GM18517 (cell line): Measurements from ENCODE around the gene CHRDL2.

Experiments
- ATAC-seq: cut with Tn5 transposase; IDR thresholded peaks from one replicate; pipeline ENCODE4 v1.9.1; 2021; ENCODE audit warnings: mild to moderate bottlenecking, moderate library complexity; ENCODE audit not compliant: unreplicated experiment

CHRDL2 gene

DNA sequence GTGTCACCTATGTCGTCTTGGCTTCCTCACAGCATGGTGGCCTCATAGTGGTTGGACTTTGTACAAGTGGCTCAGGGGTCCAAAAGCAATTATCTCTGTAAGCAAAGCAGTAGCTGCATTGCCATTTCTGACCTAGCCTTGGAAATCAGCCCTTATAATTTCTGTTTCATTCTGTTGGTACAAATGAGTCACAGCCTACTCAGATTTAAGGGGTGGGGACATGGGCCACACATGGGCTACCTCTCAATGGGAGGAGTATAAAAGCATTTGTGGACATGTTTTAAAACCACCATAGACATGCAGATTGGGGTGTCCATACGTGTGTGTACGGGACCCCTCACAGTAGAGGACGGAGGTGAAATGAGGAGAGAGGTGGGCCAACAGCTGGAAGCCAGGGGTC, 41.6 kb downstream of the CHRDL2 start:
- ATAC-seq = no peak

DNA sequence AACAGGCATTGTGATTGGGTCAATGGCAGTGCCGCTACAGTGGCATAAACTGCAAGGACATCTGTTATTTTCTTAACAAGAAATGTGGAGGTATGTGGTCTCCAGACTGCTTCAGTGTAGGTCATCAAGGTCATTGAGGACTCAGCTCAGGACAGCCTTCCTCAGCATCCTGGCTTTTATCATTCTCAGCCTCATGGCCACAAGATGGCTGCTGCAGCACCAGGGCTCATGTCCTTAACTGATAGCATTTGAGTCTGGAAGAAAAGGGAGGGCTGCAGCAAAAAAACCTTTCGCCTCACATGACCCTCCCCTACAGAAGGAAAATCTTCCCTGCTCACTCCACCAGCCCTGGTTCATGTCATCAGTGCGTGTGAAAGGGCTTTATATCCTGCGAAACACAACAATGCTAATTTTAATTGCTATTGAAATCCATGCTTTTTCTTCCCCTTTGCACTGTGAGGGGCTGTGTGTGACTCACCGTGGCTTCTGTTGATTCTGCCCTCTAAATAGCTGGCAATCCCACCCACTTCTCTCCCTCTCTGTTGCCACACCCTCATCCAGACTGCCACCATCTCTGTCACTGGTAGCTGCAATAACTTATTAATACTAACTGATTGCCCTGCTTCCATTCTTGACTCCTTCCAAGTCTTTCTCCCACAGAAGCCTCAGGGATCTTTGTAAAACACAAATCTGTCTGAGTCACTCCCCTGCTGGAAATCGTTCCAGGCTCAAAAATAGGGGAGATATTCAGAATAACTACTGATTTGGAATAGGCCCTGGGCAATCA, 43.8 kb downstream of the CHRDL2 start:
- ATAC-seq = no peak

DNA sequence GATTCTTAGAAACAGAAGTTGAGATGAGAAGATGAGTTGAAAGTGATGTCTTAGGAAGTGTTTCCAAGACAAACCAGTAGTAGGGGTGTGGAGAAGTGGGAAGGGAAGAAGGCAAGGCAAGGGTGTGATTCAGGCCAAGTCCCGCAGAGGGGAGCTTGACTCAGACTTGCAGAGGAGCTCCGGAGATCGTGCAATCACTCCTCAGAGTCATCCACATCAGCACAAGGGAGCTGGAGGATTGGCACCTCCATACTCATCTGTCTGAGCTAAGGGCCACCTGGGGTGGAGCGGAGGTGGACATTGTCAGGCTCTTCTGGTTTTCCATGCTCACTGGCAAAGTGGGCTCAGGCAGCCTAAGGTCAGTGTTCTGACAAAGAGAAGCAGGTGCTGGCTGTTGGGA, 44.4 kb downstream of the CHRDL2 start:
- no peak for ATAC-seq

DNA sequence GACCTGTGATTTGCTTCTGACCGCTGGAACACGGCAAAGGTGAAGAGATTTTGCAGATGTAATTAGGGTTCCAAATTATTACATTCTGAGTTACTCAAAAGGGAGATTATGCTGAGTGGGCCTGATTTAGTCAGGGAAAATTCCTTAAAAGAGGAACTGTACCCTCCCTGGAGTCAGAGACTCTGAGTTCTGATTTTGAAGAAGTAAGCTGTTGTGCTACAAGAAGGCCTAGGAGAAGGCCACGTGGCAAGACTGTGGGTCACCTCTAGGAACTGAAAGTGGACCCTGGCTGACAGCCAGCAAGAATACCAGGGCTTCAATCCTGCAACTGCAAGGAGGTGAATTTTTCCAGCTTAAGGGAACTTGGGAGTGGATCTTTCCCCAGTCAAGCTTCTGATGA, 45.3 kb downstream of the CHRDL2 start:
- ATAC-seq = no peak

DNA sequence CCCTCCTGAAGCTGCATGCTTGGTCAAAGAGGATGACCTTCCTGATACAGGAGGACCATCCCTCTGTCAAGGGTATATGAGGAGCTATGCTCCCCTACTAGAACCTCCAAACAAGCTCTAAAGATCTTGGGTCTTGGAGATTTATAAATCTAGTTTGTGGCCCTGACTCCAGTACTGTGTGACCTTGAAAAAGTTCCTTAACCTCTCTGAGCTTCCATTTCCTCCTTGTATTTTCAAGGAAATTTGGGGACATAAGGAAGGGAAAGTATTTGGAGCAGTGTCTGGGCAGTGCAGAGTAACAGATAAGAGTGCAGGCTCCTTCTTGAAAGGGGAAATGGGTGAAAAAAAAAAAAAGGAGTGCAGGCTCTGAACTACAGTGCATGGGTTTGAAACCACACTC, 45.9 kb downstream of the CHRDL2 start:
- no peak for ATAC-seq

DNA sequence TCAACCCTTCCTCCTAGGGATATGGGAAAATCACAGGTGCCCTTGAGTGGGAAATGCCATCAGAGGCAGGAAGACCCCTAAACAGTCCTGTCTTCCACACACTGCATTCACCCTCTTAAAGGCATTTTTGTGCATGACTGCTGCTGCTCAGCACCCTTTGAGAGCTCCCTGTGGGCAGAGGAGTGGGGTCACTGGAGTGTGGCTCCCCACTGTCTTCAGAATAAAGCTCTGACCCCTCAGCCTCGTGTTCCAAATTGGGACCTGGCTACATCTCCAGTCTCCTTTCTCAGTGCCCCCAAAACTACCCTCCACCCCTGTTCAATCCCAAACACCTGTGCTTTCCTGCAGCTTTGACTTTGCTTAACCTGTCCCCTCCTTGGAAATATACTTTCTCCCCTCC, 46.6 kb downstream of the CHRDL2 start:
- no peak for ATAC-seq

DNA sequence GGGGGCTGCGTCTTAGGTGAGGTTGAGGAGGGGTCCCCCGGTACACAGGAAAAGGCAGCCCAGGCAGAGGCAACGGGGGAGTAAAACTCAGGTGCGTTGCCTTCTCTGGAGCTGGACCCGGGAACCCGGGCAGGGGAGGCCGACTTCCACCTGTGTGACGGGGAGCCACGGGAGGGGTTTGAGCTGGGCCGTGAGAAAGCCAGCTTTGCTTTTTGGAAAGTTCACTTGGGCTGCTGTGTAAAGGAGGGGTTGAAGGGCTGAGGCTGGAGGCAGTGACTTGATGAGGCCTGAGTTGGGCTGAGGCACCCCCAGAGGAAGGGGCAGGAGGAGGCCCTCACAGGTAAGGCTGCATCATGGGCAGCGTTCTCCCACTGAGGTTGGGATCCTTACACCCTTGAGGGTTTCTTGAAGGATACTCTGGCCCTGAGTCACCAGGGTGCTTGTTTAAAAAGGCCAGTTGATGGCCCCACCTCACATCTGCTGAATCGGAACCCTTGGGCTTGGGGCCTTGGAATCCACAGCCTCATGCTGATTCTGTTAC, 47.2 kb downstream of the CHRDL2 start:
- no peak for ATAC-seq

DNA sequence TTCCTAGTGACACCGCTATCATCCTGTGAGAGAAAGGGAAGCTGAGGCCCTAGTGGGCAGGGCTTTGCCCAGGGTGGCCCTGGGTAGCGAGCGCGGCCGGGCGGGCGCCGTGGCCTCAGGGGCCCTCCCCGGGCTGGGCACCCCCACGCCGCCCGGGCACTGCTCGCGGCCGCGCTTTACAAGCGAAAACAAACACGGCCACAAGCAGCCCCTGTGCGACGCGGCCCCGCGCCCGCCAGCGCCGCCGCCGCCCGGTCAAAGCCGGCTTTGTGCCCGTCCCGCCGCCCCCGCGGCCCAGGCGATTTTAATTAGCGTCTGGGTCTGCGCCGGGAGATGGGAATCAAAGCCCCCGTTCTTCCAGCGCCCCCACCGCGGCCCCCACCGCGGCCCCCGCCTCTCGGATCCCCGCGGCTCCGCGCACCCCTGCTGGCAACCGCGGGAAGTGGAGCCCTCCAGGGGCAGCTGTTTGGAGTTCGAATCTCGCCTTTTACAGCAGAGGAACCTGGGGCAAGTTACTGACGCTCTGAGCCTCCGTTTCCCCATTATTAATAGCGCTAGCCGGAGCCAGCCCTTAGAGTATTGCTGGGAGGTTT, 47.9 kb downstream of the CHRDL2 start:
- no peak for ATAC-seq

DNA sequence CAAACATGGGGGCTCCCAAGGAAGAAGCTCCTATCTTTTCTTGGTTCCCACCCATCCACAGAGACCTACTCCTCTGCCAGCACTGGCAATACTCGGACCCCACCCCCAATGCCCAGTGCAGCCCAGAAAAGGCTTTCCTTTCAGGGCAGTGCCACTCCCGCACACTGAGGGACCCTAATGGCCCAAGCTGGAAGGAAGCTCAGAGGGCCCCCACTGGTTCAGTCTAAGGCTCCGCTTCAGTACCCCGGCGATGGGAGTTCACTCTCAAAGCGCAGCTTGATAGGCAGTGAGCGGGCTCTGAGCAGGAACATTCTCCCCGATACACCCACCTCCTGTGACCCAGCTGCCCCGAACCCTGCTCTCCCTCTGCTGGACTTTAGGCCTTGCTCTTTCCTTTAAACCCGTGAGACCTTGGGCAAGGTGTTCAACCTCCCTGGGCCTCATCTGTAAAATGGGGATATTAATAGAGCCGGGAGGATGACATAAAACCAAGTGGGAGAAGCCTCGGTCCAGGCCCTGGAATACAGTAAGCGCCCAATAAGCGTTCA, 48.4 kb downstream of the CHRDL2 start:
- ATAC-seq = no peak

DNA sequence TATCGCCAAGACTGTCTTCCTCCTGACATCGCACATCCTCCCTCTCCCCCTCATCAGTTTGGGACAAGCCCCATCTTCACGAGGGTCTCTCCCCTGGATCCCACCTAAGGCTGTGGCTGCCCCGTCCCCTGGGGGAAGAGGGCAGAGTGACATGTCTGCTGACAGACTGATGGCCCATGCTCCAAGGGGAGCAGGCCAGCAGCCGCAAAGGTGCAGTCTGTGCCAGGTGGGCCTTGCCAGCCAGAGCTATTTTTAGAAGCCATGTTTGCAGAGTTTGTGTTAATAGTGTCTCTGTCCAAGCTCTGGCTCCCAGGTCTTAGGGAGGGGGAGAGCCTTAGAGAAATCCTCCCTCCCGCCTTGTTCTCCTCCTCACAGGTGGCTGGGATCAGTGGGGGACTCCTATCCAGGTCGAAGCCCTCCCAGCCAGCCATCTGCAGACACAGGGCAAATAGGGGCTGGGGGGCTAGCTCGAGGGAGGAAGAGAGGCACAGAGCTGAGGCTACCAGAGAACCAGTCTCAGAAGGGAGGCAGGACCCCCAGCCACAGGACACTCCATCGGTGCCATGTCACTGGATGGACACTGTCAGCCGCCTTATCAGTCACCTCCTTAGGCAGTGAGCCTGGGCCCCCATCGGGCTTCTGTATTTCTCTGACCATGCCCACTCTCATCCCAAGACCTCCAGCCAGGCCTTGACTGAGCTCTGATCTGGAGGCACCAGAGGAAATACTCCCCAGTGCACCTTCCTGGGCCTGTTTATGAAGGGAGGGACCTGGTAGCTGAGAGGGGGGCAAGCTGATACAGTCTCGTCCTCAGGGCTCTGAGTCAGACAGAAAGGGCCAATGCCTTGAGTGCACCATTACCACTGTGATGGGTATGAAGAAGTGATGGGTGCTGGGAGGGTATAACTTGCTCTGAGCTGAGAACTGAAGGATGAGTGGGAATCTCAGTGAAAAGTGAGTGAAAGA, 49.3 kb downstream of the CHRDL2 start:
- no peak for ATAC-seq

DNA sequence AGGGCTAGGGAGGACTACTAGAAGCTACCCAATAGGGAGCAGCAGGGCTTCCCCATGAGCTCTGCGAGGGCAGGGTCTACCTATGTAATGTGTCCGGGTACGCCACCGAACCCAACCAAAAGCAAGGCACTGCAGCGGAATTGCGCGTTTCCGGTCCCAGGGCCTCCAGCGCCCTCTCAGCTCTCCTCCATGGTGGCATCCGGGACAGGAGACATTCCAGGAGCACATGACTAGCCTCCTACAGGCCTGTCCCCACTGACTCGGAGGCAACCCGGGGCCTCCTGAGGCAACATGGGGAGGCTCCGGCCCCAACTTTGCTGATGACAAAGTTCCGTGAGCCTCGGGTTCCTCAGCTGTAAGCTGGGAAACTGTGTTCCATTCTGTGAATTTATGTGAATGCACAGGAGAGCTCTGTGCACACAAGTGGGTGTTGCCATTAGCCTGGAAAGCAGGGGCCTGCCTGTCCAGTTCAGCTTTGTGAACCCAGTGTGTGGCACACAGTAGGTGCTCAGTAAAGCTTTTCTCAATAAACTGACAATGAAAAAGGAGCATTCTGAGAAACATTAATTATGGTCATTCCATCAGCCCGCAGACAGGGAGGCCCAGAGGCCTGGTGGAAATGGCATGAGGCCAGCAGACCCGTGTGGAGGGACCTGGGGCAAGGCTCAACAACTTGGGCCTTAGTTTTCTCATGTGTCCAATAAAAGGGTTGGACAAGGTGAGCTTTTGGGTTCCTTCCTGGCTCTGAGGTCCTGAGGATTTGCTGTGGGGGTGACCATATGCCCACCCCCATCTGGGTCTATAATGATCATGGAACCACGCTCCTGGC, 50.3 kb downstream of the CHRDL2 start:
- no peak for ATAC-seq

DNA sequence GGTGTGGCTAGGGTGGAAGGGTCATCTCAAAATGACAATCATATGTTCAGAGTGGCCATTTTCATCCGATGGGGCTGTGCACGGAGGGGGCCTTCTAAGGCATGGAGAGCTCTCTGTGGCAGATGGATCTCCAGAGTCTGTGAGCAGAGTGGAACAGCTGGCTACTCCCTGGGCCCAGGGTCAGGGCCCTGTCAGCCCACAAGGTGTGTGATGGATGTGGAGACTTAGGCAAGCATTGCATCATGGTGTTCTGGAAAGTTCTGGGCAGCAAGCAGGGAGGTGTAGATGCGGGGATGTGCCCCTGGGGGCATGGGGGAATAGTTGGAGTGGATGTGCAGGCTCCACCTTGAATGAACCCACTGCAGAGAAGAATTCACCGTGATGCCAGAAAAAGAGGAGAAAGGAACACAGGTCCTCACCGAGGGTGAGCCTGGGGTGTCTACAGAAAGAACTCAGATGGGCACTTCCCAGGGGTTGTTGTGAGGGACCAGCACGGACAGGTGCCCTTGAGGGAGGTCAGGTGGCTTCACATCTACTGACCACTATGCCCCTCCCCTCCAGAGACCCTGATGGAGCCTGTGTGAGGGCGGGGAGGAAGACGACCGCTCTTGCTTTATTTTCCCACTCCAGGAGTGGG, 51.1 kb downstream of the CHRDL2 start:
- no peak for ATAC-seq

DNA sequence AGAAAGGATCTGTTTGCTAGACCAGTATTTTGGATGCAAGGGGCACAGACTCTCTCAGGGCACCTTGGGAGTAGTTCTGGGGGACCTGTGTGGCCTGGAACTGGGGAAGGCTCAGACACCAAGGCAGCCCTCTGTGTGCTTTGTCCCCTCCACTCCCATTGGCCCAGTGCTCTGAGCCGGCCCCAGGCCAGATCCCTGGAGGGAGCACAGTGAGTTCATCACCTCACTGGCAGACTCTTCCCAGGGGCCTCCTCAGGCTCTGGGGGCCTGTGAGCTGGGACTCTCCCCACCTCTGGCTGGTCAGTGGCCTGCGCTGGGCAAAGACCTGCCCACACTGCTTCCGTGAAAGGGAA, 51.7 kb downstream of the CHRDL2 start:
- no peak for ATAC-seq

DNA sequence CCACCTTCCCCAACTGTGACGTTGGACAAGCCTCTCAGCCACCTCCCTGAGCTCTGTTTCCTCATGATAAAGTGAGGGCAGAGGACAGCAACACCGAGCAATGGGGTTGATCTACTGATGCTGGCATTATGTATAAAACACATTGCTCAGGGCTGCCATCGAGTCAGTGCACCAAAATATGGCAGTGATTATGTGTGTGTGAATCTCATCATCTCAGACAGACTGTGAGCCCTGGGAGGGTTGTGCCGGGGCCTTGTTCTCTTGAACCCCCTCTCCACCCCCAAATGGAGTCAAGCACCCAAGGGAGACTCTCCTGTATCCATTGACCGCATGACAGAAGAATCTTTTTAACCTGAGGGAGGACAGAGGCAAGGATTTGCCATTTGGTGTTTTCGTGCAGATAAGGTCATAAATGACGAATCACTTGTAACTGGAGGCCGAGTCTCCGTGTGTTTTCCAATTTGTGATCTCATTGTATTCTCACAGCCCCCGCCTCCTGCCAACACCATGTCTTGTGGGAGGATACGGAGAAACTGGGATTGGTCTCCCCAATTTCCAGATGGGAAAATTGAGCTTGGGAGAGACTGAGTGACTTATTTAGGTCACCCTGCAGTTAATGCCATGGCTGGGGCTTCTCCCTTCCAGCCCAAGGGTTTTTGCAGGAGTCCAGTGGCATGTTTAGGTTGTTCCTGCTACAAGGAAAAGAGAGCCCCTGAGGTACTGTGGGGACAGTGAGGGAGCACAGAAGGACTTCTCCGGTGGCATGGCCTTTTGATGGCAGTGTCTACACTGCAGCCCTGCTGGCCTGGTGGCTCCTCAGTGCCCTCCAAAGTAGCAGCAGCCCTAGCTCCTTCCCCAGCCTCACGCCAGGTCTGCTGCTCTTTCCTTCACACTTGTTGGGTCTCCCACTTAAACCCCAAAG, 52.4 kb downstream of the CHRDL2 start:
- ATAC-seq = no peak

DNA sequence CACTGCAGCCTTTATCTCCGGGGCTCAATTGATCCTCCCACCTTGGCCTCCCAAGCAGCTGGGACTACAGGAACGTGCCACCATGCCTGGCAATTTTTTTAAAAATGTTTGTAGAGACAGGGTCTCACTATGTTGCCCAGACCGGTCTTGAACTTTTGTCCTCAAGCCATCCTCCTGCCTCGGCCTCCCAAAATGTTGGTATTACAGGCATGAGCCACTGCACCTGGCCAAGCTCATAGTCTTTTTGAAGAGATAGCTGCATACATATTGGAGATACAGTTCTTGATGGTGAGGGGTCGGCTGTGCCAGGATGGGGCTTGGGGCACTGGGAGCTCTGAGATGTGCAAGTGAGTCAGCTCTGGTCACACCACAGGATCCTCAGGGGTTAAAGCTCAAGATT, 53.2 kb downstream of the CHRDL2 start:
- ATAC-seq = no peak

DNA sequence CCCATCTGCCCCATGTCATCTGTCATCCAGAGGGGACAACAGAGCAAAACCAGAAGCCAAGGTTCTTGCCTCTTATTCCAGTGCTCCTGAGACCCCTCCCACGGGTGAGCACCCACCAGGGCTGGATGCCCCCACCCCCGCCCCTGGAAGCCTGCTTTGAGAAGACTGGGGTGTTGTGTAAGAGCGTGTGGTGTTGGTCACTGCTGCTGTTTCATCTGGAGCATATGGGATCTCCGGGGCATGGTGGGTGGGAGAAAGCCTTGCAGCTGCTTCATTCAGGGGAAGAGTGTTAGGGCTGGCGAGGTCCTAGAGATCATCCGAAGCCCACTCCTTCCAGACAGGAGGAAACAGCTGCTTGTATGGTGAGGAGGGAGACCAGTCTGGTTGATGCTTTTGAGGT, 54.1 kb downstream of the CHRDL2 start:
- ATAC-seq = no peak

DNA sequence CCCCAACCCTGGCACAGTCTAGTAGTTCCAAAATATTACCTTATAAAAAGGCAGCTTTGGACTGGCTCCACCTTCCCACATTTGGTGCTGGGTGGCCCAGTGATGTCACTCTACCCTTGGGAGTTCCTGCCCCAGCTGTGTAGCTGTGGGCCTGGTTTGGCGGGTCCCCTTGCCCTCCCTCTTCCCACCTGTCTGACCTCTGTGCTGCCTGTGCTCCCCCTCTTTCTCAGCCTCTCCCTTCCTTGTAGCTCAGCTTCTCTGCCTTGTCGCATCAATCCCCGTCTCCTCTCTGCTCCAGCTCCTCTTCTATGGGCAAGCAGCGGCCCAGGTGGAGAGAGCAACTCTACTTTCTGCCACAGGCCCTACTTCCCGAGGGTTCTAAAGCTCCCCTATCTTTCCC, 54.6 kb downstream of the CHRDL2 start:
- ATAC-seq = no peak

DNA sequence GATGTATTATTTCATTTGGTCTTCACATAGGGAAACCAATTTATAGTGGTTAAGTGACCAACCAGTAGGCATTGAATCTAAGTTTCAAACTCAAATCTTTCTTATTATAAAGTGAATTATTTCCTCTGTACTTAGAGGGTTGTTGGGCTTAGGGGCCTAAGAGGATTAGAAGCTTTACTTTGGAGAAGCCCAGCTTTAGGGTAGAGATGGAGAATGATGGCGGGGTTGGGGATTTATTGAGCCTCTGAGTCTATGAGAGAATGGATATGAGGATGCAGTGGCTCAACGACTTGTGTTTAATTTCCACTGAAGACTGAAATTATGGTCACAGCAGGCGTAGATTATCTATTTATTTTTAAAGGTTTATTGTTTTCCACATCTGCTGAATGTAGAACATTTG, 55.5 kb downstream of the CHRDL2 start:
- no peak for ATAC-seq
